BLaER1 (cell line): ENCODE results near the gene KIF17.

Source experiments
- H3K27ac ChIP-seq: shearing (Covaris generic); formaldehyde crosslinking; 2 replicates; pipeline ENCODE4 v1.8.1; 2022
- H3K27me3 ChIP-seq: shearing (Covaris generic); formaldehyde crosslinking; 2 replicates; pipeline ENCODE4 v1.8.1; 2022
- H3K36me3 ChIP-seq: shearing (Covaris generic); formaldehyde crosslinking; 2 replicates; pipeline ENCODE4 v1.8.1; 2022
- H3K4me1 ChIP-seq: shearing (Covaris generic); formaldehyde crosslinking; 2 replicates; pipeline ENCODE4 v1.8.1; 2022
- H3K4me2 ChIP-seq: shearing (Covaris generic); formaldehyde crosslinking; 2 replicates; pipeline ENCODE4 v1.8.1; 2022
- H3K4me3 ChIP-seq: shearing (Covaris generic); formaldehyde crosslinking; 2 replicates; pipeline ENCODE4 v1.8.1; 2022
- H3K9ac ChIP-seq: shearing (Covaris generic); formaldehyde crosslinking; 2 replicates; pipeline ENCODE4 v1.8.1; 2022
- H3K9me3 ChIP-seq: shearing (Covaris generic); formaldehyde crosslinking; 2 replicates; pipeline ENCODE4 v1.8.1; 2022
- H4K20me1 ChIP-seq: shearing (Covaris generic); formaldehyde crosslinking; 2 replicates; pipeline ENCODE4 v1.8.1; 2022
- Cebpa-rat ChIP-seq: shearing (Covaris generic); IDR thresholded peaks from 2 replicates; pipeline ENCODE4 v1.8.1; 2022

KIF17 gene

DNA sequence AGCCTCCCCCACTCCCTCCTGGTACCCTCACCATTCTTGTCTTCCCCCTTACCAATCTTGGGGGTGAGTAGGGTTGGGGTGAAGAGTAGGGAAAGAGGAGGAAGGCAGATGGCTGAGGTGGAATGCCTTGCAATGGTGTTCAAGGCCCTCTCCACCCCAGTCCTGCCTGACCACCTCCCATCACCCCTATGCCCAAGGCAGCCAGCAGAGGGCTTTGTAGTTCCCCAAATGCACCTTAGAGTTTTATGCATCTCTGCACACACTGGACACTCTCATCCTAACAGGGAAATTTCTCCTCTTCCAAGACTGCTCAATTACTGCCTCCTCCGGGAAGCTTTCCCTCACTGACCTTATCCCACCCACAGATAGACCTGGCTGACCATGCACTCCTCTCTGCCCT, 15.4 kb downstream of the KIF17 start:
- no peak for TF ChIP-seq Cebpa-rat
- Histone ChIP-seq H4K20me1 (no peaks in the 10 kb centered on the region), H3K9ac (no peak overlapping the region), H3K27me3 (no peaks in the 10 kb centered on the region), H3K4me2 (no peak overlapping the region), H3K9me3 (no peaks in the 10 kb centered on the region), H3K4me1 (no peaks in the 10 kb centered on the region), H3K27ac (no peak overlapping the region), H3K36me3 (no peaks in the 10 kb centered on the region), H3K4me3 (no peak overlapping the region)

DNA sequence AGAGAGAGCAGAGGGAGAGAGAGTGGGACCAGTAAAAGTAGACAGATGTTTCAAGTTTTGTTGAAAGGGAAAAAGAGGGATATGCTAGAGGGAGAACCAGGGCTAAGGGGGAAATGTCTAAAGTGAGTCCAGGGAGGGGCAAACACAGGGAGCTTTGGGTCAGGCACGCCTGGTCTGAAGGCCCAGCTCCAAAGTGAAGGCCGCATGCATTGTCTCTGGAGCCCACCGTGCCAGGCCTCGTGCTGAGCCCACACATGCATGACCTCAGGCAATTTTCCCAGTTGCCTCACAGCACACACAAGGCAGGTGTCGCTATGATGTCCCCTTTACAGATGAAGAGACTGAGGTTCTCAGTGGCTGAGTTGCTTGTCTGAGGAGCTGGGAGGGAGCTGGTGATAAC, 16.0 kb downstream of the KIF17 start:
- H3K4me1 ChIP-seq: peaks cover 5% of the 10 kb centered on the region; the same call in 1 of the 2 replicates
- no peak overlapping the region for H3K4me3 ChIP-seq
- no peaks in the 10 kb centered on the region for H3K9me3 ChIP-seq
- TF ChIP-seq Cebpa-rat: no peak
- no peaks in the 10 kb centered on the region for H3K27me3 ChIP-seq
- H3K36me3 ChIP-seq: no peaks in the 10 kb centered on the region
- H3K9ac ChIP-seq: no peak overlapping the region
- H3K4me2 ChIP-seq: no peak overlapping the region
- no peaks in the 10 kb centered on the region for H4K20me1 ChIP-seq
- no peak overlapping the region for H3K27ac ChIP-seq

DNA sequence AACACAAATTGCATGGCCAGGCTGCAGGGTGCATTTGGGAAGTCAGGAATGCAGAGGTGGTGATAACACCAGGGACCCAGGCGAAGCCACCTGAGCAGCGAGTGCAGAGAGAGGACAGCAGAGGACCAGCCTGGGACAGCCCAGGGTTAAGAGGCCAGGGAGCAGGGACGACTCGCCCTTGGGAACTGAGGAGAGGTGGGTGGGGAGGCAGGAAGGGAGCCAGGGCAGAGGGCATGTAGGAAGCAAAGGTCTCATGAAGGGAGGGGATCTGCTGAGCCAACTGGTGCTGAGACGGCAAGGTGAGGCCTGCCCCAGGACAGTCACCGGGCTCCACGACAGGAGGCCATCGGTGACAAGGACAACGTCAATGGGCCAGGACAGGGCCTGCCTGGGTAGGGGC, 16.4 kb downstream of the KIF17 start:
- Histone ChIP-seq H3K27ac (no peak overlapping the region), H4K20me1 (no peaks in the 10 kb centered on the region), H3K9me3 (no peaks in the 10 kb centered on the region), H3K4me3 (no peak overlapping the region), H3K36me3 (no peaks in the 10 kb centered on the region), H3K27me3 (no peaks in the 10 kb centered on the region), H3K4me2 (no peak overlapping the region), H3K4me1 (peaks cover 6% of the 10 kb centered on the region; the same call in 1 of the 2 replicates), H3K9ac (no peak overlapping the region)
- no peak for TF ChIP-seq Cebpa-rat

DNA sequence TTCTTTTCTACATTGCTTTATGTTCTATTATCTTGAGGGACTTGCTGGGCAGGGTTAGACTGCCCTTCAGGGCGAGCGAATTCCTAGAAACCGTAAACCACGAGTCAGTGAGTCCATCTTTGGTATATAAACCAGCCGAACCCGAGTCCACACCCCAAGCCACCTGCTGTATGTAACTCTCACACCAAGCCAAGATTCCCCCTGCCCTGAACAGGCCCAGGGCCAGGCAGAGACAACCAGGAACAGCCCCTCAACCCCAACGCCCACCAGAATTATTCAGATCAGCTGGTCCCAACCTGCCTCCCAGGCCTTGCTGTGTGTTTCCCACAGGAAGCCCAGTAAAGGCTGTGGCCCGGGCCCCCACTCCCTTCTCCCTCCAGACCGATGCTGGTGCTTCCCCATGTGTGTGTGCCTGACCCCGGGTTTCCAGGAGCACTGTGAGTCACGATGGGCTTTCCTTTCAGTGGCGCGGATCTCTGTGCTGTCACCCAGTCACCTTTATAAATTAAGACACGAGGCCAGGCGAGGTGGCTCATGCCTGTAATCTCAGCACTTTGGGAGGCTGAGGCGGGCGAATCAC, 17.1 kb downstream of the KIF17 start:
- H3K4me3 ChIP-seq: no peak overlapping the region
- no peak for TF ChIP-seq Cebpa-rat
- H3K4me1 ChIP-seq: peaks cover 6% of the 10 kb centered on the region; the same call in 1 of the 2 replicates
- H3K36me3 ChIP-seq: no peaks in the 10 kb centered on the region
- no peak overlapping the region for H3K4me2 ChIP-seq
- peak overlapping the region; percentile 38; the same call in 1 of the 2 replicates for H3K9ac ChIP-seq
- no peaks in the 10 kb centered on the region for H3K9me3 ChIP-seq
- no peak overlapping the region for H3K27ac ChIP-seq
- no peaks in the 10 kb centered on the region for H4K20me1 ChIP-seq
- H3K27me3 ChIP-seq: no peaks in the 10 kb centered on the region

GRCh38 chr1:20699558-20699957, 18.2 kb downstream of the KIF17 start:
- Histone ChIP-seq H4K20me1 (no peaks in the 10 kb centered on the region), H3K9ac (no peak overlapping the region), H3K4me1 (peaks cover 6% of the 10 kb centered on the region; the same call in 1 of the 2 replicates), H3K4me3 (no peak overlapping the region), H3K4me2 (no peak overlapping the region), H3K36me3 (no peaks in the 10 kb centered on the region), H3K27me3 (no peaks in the 10 kb centered on the region), H3K9me3 (no peaks in the 10 kb centered on the region), H3K27ac (no peak overlapping the region)
- no peak for TF ChIP-seq Cebpa-rat

- Histone ChIP-seq H3K4me3 (no peak overlapping the region), H3K27ac (no peak overlapping the region), H3K9ac (no peak overlapping the region), H3K9me3 (no peaks in the 10 kb centered on the region), H3K4me1 (peaks cover 6% of the 10 kb centered on the region; the same call in 1 of the 2 replicates), H3K27me3 (no peaks in the 10 kb centered on the region), H3K4me2 (no peak overlapping the region), H3K36me3 (no peaks in the 10 kb centered on the region), H4K20me1 (no peaks in the 10 kb centered on the region)
- TF ChIP-seq Cebpa-rat: no peak
Observed at GRCh38 chr1:20698195-20698910, 19.5 kb downstream of the KIF17 start.

DNA sequence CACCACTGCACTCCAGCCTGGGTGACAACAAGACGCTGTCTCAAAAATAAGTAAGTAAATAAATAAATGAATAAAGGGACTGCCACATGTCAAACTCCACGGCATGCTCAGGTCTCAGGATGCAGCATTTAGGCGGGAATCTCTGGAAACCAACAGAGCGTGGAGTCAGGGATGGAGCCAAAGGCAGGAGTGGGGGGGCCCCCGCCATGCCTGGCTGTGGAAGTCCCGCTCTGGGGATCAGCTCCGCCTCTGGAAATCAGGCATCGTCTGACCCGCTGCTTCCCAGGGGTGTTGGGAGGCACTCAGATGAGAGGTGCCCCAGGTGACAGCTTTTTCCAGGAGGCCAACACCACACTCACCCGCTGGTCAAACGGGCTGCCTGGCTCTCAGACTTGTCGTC, 20.2 kb downstream of the KIF17 start:
- H3K36me3 ChIP-seq: no peaks in the 10 kb centered on the region
- H3K9me3 ChIP-seq: no peaks in the 10 kb centered on the region
- no peak overlapping the region for H3K27ac ChIP-seq
- no peaks in the 10 kb centered on the region for H3K27me3 ChIP-seq
- H4K20me1 ChIP-seq: no peaks in the 10 kb centered on the region
- peaks cover 10% of the 10 kb centered on the region; the same call in 1 of the 2 replicates for H3K4me1 ChIP-seq
- no peak overlapping the region for H3K4me3 ChIP-seq
- no peak overlapping the region for H3K9ac ChIP-seq
- no peak overlapping the region for H3K4me2 ChIP-seq
- no peak for TF ChIP-seq Cebpa-rat

DNA sequence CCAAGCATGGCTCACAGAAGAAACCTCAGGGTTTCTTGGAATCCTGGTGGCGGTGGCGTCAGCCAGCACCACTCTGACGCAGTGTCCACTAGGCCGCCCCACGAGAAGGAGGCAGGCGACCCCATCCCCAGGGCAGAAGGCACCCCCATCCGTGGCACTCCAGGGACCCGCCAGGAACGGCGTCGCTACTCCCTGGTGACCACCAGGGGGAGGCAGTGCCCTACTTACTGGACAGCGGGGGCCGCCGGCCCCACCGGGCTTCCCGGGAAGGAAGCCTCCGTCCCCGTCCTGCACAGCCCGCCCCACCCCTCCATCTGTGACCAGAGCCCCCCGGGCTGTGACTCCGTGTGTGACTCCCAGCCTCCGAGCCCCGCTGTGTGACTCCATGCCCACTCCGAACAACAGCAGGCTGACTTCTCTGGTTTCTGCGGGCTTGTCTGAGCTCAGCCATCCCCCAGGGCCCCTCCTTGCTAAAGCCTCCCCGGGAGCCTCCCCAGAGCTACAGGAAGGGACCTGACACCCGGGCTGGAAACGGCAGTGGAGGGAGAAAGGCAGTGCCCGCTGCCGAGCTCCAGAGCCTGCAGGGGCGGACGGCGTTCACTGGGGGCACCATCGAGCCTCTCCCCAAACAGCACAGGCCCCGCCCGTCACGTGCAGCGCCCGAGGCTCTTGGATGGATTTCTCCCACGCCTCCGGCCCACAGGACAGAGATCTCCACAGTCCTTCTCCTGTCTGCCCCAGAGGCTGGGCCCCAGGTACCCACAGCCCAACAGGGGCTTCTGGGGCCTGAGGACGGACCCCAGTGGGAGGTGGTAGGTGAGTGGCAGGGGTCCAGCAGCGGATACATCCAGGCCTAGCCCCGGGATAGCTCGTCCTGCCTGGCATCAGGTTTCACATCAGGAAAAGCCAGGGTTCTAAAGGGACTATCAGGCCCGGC, 21.1 kb downstream of the KIF17 start:
- H3K4me3 ChIP-seq: peak overlapping the region; percentile 74
- peak overlapping the region; percentile 86 for H3K9ac ChIP-seq
- no peaks in the 10 kb centered on the region; the same call in 1 of the 2 replicates for H3K9me3 ChIP-seq
- H3K36me3 ChIP-seq: no peaks in the 10 kb centered on the region
- H3K27ac ChIP-seq: peak overlapping the region; percentile 82
- H3K4me1 ChIP-seq: peaks cover 15% of the 10 kb centered on the region; the same call in 1 of the 2 replicates
- no peaks in the 10 kb centered on the region for H4K20me1 ChIP-seq
- no peaks in the 10 kb centered on the region for H3K27me3 ChIP-seq
- peak overlapping the region; percentile 90 for H3K4me2 ChIP-seq
- TF ChIP-seq Cebpa-rat: no peak

GRCh38 chr1:20695515-20695914, 22.3 kb downstream of the KIF17 start:
- peaks cover 15% of the 10 kb centered on the region; the same call in 1 of the 2 replicates for H3K4me1 ChIP-seq
- H3K36me3 ChIP-seq: no peaks in the 10 kb centered on the region
- no peak overlapping the region for H3K9ac ChIP-seq
- H3K27ac ChIP-seq: no peak overlapping the region
- H3K4me2 ChIP-seq: no peak overlapping the region
- H3K9me3 ChIP-seq: no peaks in the 10 kb centered on the region; the same call in 1 of the 2 replicates
- H3K4me3 ChIP-seq: no peak overlapping the region
- TF ChIP-seq Cebpa-rat: no peak
- no peaks in the 10 kb centered on the region for H4K20me1 ChIP-seq
- no peaks in the 10 kb centered on the region for H3K27me3 ChIP-seq
